ENCODE results near the gene LPIN2.

GRCh38 chr18:3027370-3027891 is 14.5 kb upstream of the LPIN2 start:
- TF ChIP-seq CTCF (IDR thresholded peaks at IDR 0.05) = no peak
- TF ChIP-seq POLR2A (IDR thresholded peaks at IDR 0.05) = no peak

All from uterus (tissue), 2 donors.